Activated CD8-positive, alpha-beta memory T cell treated with anti-CD3 and anti-CD28 coated beads for 48 hours (primary cell): Measurements from ENCODE around the gene MKRN2.
"Not testable (repeated sequence)": the region's sequence is repeated elsewhere in the genome, so short reads cannot be mapped to it uniquely, and the experiment has no call there.

Experiments used
- DNase-seq, 3 experiments: peaks; one replicate each; pipeline ENCODE4 v3.0.0-alpha.2; 2020; ENCODE audit warnings: low read depth in 2 of 3, low spot score in 2 of 3

MKRN2 gene

GRCh38 chr3:12585181-12585580 lies 28.3 kb downstream of the MKRN2 start:
- DNase-seq, result no peak

- no peak for DNase-seq
These were observed 29.1 kb downstream of the MKRN2 start for GRCh38 chr3:12585970-12586369.

- no peak for DNase-seq
These were observed 29.5 kb downstream of the MKRN2 start for GRCh38 chr3:12586403-12586802.

DNA sequence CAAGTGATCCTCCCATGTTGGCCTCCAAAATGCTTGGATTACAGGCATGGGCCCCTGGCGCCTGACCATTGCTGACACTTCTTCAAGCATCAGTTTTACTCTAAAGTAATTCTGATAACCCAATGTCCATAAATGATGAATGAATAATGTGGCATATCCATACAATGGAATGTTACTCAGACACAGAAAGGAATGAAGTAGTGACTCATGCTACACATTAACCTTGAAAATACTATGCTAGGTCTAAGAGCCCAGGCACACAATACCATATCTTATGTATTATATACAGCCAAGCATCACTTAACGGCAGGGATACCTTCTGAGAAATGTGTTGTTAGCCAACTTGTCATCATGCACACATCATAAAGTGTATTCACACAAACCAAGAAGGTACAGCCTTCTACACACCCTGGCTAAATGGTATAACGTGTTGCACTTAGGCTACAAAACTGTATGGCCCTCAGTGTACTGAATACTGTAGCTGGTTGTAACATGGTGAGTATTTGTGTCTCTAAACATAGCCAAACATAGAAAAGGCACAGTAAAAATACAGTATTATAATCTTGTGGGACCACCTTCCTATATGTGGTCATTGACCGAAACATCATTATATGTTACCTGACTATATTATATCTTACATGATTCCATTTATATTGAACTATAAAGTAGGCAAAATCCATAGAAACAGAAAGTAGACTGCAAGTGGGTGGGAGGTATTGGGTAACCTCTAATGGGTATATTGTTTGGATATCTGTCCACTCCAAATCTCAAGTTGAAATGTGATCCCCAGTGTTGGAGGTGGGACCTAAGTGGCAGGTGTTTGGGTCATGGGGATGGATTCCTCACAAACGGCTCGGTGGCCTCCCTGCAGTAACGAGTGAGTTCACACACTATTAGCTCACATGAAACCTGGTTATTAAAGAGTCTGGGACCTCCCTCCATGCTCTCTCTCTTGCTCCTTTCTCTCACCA lies 31.4 kb downstream of the MKRN2 start:
- DNase-seq, result no peak

DNA sequence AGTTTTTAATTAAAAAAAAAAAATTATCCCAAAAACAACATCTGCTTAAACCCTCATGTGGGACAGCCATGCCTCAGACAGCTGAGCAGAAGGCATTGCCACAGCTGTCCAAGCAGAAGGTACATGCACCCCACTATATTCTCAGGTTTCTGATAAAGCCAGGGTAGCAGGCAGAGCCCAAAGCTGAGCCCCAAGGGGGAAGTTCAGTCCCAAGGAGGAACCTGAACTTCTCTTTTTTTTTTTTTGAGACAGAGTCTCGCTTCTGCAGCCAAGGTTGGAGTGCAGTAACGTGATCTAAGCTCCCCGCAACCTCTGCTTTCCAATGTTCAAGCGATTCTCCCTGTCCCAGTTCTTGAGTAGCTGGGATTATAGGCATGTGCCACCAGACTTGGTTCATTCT lies 33.2 kb downstream of the MKRN2 start:
- no peak for DNase-seq

DNA sequence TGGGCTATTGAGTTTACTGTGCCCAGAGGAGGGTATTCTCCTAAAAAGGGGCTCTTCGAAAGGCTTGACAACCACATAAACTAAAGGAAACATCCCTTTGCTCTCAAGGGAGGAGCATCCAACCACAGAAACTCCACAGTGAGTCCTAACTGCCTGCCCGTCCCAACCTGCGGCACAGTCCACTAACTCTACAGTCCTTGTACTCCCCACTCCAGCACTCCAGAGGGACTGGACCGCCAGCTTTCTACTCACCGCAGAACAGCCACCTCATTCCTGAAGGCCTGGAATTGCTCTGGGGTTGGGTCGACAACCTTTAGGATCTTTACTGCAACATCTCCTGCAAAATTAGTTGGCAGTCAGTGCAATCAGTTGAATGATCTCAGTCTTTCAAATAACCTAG lies 34.6 kb downstream of the MKRN2 start:
- DNase-seq, result no peak

GRCh38 chr3:12591997-12592715 lies 35.3 kb downstream of the MKRN2 start:
- no peak for DNase-seq

- DNase-seq, result no peak
These were observed 36.6 kb downstream of the MKRN2 start for GRCh38 chr3:12593473-12593872.

- DNase-seq, result no peak
These were observed 42.0 kb downstream of the MKRN2 start for GRCh38 chr3:12598890-12599289.

DNA sequence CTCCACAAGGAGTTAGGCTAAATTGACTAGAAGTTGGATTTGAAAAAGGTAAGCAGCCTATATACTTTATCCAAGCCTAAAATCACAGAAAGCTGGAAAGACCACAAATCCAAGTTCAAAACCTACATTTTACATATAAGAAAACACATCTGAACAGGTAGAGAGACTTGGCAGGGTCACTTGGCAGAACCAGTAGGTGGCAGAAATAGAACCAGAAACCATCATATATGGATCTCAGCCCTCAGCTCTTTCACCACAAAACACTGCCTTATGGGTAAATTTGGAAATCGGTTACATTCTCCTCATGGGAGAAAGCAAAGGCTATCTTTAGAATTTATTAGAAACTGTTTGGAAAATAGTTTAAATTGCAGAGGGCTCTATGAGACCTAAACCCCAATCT lies 44.2 kb downstream of the MKRN2 start:
- no peak for DNase-seq

- no peak for DNase-seq
These were observed 47.1 kb downstream of the MKRN2 start for GRCh38 chr3:12603969-12604368.

DNA sequence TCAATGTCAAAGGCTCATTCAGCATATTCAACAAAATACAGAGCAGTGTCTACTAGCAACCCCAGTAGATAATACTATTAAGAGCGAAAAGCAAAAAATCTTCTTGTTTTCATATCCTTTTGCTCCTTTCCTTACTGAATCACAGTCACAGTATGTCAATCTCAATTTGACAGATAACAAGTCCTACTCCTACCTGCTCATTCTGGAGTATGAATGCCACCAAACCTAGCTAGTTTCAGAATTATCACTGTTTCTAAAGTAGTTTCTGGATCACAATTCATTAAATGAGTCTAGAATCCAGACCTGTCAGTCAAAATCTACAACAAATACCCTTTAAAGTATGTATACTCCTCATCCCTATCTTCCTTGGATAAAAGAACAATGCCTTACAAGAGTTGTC lies 51.5 kb downstream of the MKRN2 start:
- DNase-seq, result no peak

GRCh38 chr3:12611117-12611516 lies 54.2 kb downstream of the MKRN2 start:
- DNase-seq, result no peak

DNA sequence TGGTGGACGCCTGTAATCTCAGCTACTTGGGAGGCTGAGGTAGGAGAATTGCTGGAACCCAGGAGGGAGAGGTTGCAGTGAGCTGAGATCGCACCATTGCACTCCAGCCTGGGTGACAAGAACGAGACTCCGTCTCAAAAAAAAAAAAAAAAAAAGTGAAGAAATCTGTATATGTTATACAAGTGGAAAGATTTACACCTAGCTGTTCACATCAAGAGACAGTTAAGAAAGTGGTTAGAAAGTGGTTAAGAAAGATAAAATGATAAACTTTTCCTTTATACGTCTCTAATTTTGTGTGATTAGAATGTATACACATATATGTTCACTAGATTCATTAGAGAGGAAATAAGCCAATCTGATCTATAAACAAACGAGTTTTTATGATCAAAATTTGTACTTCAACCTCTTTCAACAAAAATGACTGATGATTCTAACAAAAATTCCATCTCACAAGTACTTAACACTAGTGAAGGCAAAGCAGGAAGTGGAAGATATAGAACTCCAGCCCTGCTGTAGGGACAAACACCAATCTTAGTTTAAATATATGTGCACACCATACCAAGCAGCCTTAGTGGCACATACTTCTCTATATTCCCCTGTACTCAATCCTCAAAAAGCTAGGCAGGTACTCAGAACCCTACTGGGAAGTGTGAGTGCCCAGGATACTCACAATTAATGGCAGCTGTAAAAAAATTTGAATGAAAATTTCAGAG lies 55.8 kb downstream of the MKRN2 start:
- DNase-seq, result no peak

DNA sequence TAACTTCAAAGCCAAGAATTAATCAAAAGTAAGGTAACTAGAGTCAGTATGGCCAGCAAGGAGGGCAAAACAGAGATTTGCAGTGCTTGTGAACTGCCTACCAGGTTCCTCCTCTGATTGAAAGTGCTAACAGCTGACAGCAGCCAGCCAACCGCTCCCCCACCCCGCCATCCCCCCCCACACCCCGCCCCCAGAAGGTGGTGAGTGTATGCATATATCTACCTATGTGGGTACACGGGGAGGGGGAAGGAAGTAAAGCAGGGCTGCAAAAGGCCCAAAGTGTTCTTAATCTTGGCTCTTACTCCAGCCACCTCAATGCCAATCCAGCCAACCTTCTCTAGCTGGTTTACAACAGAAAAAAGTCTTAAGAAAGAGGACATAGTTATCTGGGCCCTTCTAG lies 56.4 kb downstream of the MKRN2 start:
- no peak for DNase-seq

- DNase-seq, result no peak
These were observed 58.4 kb downstream of the MKRN2 start for GRCh38 chr3:12615266-12615665.

GRCh38 chr3:12618426-12618825 lies 61.5 kb downstream of the MKRN2 start:
- no peak for DNase-seq

- DNase-seq, result no peak
These were observed 63.4 kb downstream of the MKRN2 start for GRCh38 chr3:12620305-12620704.

DNA sequence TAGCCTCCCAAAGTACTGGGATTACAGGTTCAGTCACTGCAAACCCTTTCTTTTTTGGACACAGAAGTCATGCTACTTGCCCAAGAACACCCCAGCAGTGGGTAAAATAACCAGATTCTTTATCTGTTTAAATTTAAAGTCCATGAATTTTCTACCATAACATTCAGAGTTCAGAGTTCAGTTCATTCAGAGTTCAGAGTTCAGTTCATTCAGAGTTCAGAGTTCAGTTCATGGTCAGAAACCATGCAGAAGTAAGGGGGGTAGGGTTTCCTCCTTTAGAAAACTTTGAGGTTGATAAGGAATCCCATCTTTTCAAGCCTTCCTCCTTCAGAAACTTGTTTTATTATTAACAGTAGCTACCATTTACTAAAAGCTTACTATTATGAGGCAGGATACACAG lies 63.8 kb downstream of the MKRN2 start:
- no peak for DNase-seq

DNA sequence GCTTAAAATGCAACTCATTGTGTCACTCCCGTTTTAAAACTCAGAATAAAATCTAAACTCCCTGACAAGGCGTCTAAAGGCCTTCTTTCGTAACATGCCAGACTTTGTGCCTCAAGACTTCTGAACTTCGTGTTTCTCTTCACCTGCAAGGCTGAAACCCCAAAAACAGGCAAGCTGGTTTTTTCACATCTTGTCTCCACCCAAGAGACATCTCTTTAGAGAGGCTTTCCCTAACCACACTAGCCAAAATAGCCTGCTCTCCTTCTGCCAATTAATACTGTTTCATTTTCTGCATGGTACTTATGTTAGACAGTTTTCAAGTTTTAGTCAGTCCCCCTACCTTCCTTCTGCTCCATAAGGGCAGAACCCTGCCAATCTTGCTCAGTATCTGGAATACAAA lies 65.4 kb downstream of the MKRN2 start:
- no peak for DNase-seq

DNA sequence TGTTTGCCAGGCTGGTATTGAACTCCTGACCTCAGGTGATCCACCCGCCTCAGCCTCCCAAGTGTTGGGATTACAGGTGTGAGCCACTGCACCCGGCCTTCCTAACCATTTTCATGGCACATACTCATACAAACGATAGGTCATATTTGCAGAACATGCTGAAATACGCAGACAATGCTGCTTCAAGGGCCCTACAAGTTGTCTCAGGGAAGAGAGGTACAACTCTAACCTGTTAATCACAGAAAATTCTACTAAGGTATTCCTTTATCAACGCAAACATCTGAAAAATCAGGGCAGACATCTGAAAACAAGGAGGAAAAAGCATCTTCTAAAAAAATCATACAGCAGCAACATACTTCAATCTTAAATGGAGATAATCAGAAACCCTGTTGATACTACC lies 67.2 kb downstream of the MKRN2 start:
- no peak for DNase-seq

GRCh38 chr3:12624964-12625363 lies 68.1 kb downstream of the MKRN2 start:
- DNase-seq, result not testable (repeated sequence)
